ENCODE results near the gene CLASP1.
"Not testable (repeated sequence)": the region's sequence is repeated elsewhere in the genome, so short reads cannot be mapped to it uniquely, and the experiment has no call there.

The CLASP1 gene

GRCh38 chr2:121469356-121469755 lies 179.9 kb downstream of the CLASP1 start:
- DNase-seq: no peak

GRCh38 chr2:121468936-121469335 lies 180.3 kb downstream of the CLASP1 start:
- no peak for DNase-seq

- no peak for DNase-seq
Measured at GRCh38 chr2:121459291-121459690, 190.0 kb downstream of the CLASP1 start.

GRCh38 chr2:121456325-121456724 lies 192.9 kb downstream of the CLASP1 start:
- DNase-seq: no peak

- no peak for DNase-seq
Measured at GRCh38 chr2:121455446-121455845, 193.8 kb downstream of the CLASP1 start.

GRCh38 chr2:121454549-121455090 lies 194.6 kb downstream of the CLASP1 start:
- DNase-seq: no peak

GRCh38 chr2:121451398-121451797 lies 197.9 kb downstream of the CLASP1 start:
- no peak for DNase-seq

GRCh38 chr2:121450301-121450700 lies 199.0 kb downstream of the CLASP1 start:
- no peak for DNase-seq

GRCh38 chr2:121446647-121447241 lies 202.5 kb downstream of the CLASP1 start:
- no peak for DNase-seq

- DNase-seq: no peak
Measured at GRCh38 chr2:121442889-121443288, 206.4 kb downstream of the CLASP1 start.

- DNase-seq: not testable (repeated sequence)
Measured at GRCh38 chr2:121438290-121438689, 211.0 kb downstream of the CLASP1 start.

- no peak for DNase-seq
Measured at GRCh38 chr2:121436918-121437317, 212.3 kb downstream of the CLASP1 start.

- DNase-seq: no peak
Measured at GRCh38 chr2:121435790-121436189, 213.5 kb downstream of the CLASP1 start.

GRCh38 chr2:121431214-121431613 lies 218.0 kb downstream of the CLASP1 start:
- no peak for DNase-seq

GRCh38 chr2:121429927-121430520 lies 219.2 kb downstream of the CLASP1 start:
- DNase-seq: no peak

GRCh38 chr2:121429119-121429903 lies 220.0 kb downstream of the CLASP1 start:
- no peak for DNase-seq

- DNase-seq: no peak
Measured at GRCh38 chr2:121427187-121427689, 222.0 kb downstream of the CLASP1 start.

- no peak for DNase-seq
Measured at GRCh38 chr2:121420486-121420885, 228.8 kb downstream of the CLASP1 start.

- no peak for DNase-seq
Measured at GRCh38 chr2:121419081-121419699, 230.1 kb downstream of the CLASP1 start.

GRCh38 chr2:121418494-121419058 lies 230.7 kb downstream of the CLASP1 start:
- DNase-seq: no peak

GRCh38 chr2:121417826-121418225 lies 231.4 kb downstream of the CLASP1 start:
- no peak for DNase-seq

GRCh38 chr2:121415727-121416126 lies 233.5 kb downstream of the CLASP1 start:
- DNase-seq: no peak

- DNase-seq: no peak
Measured at GRCh38 chr2:121412349-121412748, 236.9 kb downstream of the CLASP1 start.

All from activated CD8-positive, alpha-beta memory T cell treated with anti-CD3 and anti-CD28 coated beads, Interleukin-2, amount 50 U/mL, for 48 hours (primary cell).